PC-9 (cell line): ENCODE measurements around the gene RPS17.

Experiments
- CTCF ChIP-seq: fragments of 200-600 bp; sonication (generic); conservative IDR thresholded peaks from 2 replicates; pipeline ENCODE4 v1.6.1; 2017; ENCODE audit warnings: mixed run types, antibody characterized with exemption, mild to moderate bottlenecking, moderate library complexity
- EZH2 ChIP-seq: fragments of 200-600 bp; sonication (generic); IDR thresholded peaks from 2 replicates; pipeline ENCODE4 v1.8.0; 2017; ENCODE audit warnings: antibody characterized with exemption, low read depth

DNA sequence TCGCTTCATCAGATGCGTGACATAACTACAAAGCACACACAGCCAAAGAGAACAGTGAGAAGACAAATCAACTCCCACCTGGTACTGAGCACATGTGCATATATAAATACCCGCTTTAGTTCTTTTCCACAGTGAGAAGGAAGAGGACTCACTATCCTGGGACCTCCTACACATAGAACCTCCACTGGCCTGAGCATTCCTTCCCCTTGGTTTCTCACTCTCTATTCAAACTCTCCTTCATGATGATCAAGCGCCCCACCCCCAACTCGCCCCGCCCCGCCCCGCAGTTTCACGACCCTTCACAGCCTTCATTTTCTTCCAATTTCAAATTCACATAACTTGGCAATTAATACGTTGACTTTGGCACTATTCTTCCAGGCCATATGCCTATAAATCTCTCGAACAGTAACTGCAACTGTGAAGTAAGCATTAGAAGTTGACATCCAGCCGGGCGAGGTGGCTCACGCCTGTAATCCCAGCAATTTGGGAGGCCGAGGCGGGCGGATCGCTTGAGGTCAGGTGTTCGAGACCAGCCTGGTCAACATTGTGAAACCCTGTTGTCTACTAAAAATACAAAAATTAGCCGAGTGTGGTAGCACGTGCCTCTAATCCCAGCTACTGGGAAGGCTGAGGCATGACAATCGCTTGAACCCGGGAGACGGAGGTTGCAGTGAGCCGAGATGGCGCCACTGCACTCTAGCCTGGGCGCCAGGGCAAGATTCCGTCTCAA, 1.1 kb downstream of the RPS17 start:
- TF ChIP-seq CTCF (no peak), EZH2 (no peak)
